D341Med (cell line): ENCODE results near the gene PXDN.
"Not testable (repeated sequence)": the region's sequence is repeated elsewhere in the genome, so short reads cannot be mapped to it uniquely, and the experiment has no call there.

ENCODE experiments used
- DNase-seq: peaks from one replicate; pipeline ENCODE4 v3.0.0; 2012; ENCODE audit warnings: low spot score

PXDN gene

GRCh38 chr2:1739961-1740715 lies 4.2 kb downstream of the PXDN start:
- DNase-seq: no peak

- DNase-seq: no peak
Measured at GRCh38 chr2:1739322-1739957, 4.9 kb downstream of the PXDN start.

GRCh38 chr2:1738646-1739302 lies 5.5 kb downstream of the PXDN start:
- DNase-seq: no peak

- DNase-seq: no peak
Measured at GRCh38 chr2:1738163-1738562, 6.2 kb downstream of the PXDN start.

- no peak for DNase-seq
Measured at GRCh38 chr2:1736997-1737480, 7.3 kb downstream of the PXDN start.

GRCh38 chr2:1736045-1736444 lies 8.3 kb downstream of the PXDN start:
- DNase-seq: no peak

GRCh38 chr2:1733298-1733697 lies 11.0 kb downstream of the PXDN start:
- DNase-seq: not testable (repeated sequence)

- no peak for DNase-seq
Measured at GRCh38 chr2:1731963-1732768, 12.1 kb downstream of the PXDN start.

GRCh38 chr2:1731447-1731962 lies 12.8 kb downstream of the PXDN start:
- DNase-seq: no peak

- DNase-seq: no peak
Measured at GRCh38 chr2:1730015-1730927, 14.0 kb downstream of the PXDN start.

- no peak for DNase-seq
Measured at GRCh38 chr2:1729242-1729641, 15.1 kb downstream of the PXDN start.

- no peak for DNase-seq
Measured at GRCh38 chr2:1728821-1729220, 15.5 kb downstream of the PXDN start.

GRCh38 chr2:1727796-1728474 lies 16.4 kb downstream of the PXDN start:
- DNase-seq: no peak

GRCh38 chr2:1727101-1727771 lies 17.1 kb downstream of the PXDN start:
- DNase-seq: no peak

- DNase-seq: no peak
Measured at GRCh38 chr2:1726558-1726957, 17.8 kb downstream of the PXDN start.

GRCh38 chr2:1724351-1724750 lies 20.0 kb downstream of the PXDN start:
- not testable (repeated sequence) for DNase-seq

GRCh38 chr2:1723397-1724042 lies 20.8 kb downstream of the PXDN start:
- no peak for DNase-seq

- DNase-seq: no peak
Measured at GRCh38 chr2:1722692-1723091, 21.6 kb downstream of the PXDN start.
